GM08714 (cell line): ENCODE results near the gene VMP1.
"Not testable (repeated sequence)": the region's sequence is repeated elsewhere in the genome, so short reads cannot be mapped to it uniquely, and the experiment has no call there.

Source experiments
- H3K4me3 ChIP-seq: fragments of 200-500 bp; sonication (Bioruptor generic); 2 replicates; pipeline ENCODE4 v1.5.1; 2014; ENCODE audit warnings: mild to moderate bottlenecking, low read length, inconsistent platforms
- ZNF274 ChIP-seq: IDR thresholded peaks from 2 replicates; pipeline ENCODE4 v1.6.1; 2012; ENCODE audit warnings: mild to moderate bottlenecking, low read depth, low read length

VMP1 gene

DNA sequence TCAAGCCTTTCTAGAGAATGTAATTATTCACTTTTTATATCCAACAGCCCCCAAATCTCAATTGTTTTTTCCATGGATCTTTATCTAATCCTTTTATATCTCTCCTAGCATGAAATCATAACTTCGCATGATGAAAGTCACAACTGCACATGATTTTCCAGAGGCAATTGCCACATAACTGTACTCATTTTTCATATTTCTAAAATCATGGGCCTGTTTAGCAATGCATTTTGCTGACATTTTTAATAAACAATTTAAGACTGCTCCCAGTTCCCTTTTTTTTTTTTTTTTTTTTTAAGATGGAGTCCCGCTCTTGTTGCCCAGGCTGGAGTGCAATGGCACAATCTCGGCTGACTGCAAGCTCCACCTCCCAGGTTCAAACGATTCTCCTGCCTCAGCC lies 83.5 kb downstream of the VMP1 start:
- no peak for TF ChIP-seq ZNF274
- no peak overlapping the region for H3K4me3 ChIP-seq

DNA sequence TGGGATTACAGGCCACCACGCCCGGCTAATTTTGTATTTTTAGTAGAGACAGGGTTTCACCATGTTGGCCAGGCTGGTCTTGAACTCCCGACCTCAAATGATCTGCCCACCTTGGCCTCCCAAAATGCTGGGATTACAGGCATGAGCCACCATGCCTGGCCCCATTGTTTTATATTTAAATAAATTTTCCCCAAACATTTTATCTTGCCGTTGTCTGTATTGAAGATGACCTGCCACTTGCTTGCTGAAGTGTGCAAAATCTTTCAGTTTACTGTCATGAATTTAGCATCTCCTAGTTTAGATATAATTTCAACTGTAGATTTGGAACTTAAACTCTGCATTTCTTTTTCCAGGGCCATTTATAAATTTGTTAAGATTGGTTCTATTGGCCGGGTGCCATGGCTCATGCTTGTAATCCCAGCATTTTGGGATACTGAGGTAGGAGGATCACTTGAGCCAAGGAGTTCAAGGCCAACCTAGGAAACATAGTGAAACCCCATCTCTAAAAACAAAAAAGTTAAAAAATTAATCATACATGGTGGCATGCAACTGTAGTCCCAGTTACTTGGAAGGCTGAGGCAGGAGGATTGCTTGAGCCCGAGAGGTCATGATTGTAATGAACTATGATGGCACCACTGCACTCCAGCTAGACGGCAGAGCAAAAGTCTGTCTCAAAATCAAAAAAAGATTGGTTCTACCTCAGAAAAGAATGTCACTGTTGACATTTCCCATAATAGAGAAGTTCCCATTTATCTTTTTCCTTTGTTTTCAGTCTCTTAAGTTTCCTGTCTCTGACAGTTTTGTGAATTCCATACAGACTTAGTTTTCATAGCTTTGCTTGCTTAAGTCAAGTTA lies 84.4 kb downstream of the VMP1 start:
- no peak overlapping the region for H3K4me3 ChIP-seq
- no peak for TF ChIP-seq ZNF274

DNA sequence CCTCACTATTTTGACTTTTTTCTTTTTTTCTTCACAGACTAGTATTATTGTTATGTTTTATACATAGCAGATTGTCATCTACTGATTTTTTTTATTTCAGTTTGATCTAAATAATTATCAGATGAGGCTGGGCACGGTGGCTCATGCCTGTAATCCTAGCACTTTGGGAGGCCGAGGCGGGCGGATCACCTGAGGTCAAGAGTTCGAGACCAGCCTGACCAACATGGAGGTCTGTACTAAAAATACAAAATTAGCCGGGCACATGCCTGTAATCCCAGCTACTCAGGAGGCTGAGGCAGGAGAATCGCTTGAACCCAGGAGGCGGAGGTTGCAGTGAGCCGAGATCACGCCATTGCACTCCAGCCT lies 85.0 kb downstream of the VMP1 start:
- H3K4me3 ChIP-seq = not testable (repeated sequence)

DNA sequence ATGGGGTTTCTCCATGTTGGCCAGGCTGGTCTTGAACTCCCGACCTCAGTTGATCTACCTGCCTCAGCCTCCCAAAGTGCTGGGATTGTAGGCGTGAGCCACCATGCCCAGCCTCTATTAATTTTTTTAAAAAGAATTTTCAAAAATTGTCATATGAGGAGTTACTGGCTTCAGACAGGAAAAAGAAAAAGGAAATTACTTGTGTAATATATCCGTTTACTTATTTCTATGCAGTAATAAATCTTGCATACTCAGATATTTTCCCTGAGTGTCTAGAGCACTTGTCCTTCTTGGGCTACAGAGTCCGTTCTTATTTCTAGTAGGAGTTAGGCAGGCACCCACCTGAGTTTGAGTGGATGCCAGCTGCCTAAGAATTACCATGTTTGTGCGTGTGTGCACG lies 85.8 kb downstream of the VMP1 start:
- no peak for TF ChIP-seq ZNF274
- no peak overlapping the region for H3K4me3 ChIP-seq

DNA sequence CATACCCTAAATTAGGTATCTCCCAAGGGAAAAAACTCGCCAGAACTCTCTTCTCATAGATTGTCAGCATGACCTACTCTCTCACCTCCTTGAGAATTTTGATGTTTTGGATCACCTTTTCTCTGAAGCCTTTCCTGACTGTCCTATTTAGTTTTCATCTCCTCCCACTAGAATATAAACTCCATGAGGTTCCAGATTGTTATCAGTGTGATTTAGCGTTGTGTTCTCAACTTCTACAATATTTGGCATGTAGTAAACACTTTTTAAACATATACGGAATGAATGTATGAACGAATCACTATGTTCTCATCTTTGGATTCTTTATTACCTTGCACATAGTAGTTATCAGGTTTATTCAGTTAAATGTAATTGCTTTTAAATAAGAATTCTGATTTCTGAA lies 88.7 kb downstream of the VMP1 start:
- no peak for TF ChIP-seq ZNF274
- H3K4me3 ChIP-seq = no peak overlapping the region

DNA sequence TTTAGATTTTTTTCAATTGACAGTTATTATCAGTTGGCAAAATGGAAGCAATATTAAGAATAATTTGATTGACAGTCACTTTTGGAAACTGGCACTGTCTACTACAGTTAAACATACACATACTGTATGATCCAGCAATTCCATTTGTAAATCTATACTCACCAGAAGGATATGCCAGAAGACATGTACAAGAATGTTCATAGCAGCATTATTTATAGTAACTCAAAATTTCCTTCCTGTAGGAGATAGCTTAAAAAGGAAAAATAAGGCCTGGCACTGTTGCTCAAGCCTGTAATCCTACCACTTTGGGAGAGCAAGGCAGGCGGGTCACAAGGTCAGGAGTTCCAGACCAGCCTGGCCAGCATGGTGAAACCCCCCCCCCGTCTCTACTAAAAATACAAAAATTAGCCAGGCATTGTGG lies 89.3 kb downstream of the VMP1 start:
- TF ChIP-seq ZNF274 = no peak
- no peak overlapping the region for H3K4me3 ChIP-seq

DNA sequence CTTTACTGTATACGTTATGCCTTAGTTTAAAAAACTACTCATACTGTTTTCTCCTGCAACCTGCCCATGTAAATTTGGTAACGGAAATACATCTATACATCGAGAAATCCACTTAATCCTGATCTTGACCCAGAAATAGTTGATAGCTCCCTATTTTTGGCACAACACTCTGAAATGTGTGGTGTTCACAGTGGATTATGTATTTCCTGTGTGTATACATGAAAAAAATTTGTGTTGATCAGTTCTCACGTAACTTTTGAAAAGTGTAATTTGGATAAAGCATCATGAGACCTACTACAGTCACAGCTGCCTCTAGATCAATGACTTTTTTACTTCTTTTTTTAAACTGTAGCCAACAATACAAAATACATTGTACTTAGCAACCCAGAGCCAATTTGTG lies 90.7 kb downstream of the VMP1 start:
- no peak for TF ChIP-seq ZNF274
- H3K4me3 ChIP-seq = no peak overlapping the region

DNA sequence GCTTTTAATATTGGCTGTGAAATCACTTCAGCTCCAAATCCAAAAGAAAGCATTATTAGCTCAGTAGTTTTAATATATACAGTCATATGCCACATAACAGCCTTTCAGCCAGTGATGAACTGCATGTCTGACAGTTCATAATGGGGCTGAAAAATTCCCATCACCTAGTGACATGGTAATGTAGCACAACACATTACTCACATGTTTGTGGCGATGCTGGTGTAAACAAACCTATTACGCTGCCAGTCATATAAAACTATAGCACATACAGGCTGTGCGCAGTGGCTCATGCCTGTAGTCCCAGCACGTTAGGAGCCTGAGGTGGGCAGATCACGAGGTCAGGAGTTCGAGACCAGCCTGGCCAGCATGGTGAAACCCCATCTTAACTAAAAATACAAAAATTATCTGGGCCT lies 93.1 kb downstream of the VMP1 start:
- H3K4me3 ChIP-seq = no peak overlapping the region
- no peak for TF ChIP-seq ZNF274

DNA sequence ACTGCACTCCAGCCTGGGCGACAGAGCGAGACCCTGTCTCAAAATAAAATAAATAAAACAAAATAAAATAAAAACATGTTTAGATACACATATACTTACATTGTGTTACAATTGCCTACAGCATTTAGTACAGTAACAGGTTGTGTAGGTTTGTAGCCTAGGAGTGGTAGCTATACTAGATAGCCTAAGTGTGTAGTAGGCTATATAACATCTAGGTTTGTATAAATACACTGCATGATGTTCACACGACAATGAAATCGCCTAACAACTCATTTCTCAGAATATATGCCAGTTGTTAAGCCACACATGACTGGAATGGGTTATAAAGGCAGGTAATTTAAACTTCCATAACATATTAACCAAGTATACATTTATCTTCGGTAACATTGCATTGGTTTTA lies 94.7 kb downstream of the VMP1 start:
- no peak overlapping the region for H3K4me3 ChIP-seq
- no peak for TF ChIP-seq ZNF274

DNA sequence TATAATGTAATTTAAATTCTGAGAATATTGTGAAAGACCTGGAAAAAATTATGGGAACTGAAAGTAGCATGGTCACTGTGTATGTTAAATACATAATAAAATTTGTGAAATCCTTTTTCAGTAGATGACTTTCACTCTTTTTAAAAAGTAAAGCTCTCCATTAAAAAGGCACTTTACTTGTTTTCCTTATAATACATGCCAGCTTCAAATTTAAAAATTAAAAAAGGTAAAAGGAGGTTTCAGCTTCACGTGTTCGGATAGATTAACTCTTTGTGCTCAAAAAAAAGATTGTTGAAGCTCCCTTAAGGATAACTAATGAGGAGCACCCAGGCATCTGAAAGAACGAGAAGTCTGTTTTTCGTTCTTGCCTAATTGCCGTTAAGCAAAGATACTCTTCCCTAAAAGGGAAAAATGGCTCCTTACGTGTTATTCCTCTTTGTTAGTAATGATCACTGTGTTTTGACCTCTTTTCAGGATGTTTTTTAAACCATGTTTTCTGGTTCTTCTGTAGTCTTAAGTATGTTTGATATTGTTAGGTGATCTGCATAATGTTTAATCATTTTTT lies 97.5 kb downstream of the VMP1 start:
- H3K4me3 ChIP-seq = no peak overlapping the region; the same call in 1 of the 2 replicates
- TF ChIP-seq ZNF274 = no peak

DNA sequence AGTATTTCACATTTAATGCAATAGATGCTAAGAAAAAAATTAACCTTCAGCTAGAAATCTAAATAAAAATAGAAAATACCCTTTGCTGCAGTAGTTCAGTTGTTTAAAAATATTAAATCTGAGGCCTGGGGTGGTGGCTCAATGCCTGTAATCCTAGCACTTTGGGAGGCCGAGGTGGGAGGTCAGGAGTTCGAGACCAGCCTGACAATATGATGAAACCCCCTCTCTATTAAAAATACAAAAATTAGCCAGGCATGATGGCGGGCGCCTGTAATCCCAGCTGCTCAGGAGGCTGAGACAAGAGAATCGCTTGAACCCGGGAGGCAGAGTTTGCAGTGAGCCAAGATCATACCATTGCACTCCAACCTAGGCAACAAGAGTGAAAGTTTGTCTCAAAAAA lies 98.9 kb downstream of the VMP1 start:
- H3K4me3 ChIP-seq = not testable (repeated sequence)

DNA sequence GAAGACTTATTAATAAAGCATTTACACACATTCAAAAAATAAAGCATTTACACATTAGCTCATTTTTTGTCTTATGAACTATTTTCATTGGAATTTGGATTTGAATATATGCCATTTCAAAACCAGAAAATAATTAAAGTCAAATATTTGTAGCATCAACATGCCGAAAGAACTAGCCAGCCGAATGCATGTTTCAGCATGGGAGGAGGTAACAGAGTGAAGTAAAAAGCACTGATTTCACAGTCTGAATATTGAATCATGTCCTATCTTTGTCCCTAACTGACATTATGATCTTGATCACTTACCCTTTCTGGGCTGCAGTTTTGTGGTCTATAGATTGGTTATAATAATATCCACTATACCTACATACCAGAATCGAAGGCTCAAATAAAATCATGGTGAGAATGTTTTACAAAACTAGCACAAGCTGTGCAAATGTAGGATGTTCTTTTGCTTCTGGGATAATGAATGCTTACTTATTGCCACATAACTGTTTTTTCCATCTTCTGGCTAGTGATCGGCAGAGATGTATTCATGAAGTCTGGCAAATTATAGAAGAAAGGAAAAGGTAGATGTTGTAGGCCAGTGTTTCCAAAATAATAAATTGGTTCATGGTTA lies 100.5 kb downstream of the VMP1 start:
- H3K4me3 ChIP-seq = no peak overlapping the region
- no peak for TF ChIP-seq ZNF274

DNA sequence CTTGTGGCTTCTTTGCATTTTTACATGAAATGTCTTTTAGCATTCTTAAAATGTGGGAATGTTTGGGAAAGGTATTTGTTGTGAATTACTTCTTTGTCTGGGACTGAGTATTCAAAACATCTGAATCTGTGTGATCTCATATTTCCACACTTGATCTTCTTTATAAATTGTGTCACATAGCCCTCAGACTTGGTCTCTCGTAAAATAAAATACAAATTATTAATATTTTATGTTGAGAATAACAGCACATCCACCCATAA lies 103.4 kb downstream of the VMP1 start:
- no peak for TF ChIP-seq ZNF274

DNA sequence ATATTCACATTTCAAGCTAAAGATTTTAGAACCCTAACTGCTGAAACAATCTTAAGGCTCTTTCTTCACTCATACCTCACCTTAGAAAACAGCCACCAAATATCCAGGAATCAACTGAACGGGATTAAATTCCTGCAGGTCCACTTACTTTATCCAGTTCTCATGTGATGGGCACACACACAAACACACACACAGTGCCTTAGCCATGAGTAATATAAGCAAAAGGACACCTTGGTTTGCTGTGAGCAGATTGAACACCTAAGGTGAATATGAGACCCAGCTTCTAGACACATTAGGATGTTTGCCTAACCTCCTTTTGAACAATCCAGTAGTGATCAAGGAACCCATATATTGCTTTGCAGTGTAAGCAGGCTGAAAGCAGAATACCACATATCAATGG lies 103.8 kb downstream of the VMP1 start:
- no peak overlapping the region for H3K4me3 ChIP-seq
- TF ChIP-seq ZNF274 = no peak

More for the DNA sequence above, 103.4 kb downstream of the VMP1 start:
- no peak overlapping the region for H3K4me3 ChIP-seq

DNA sequence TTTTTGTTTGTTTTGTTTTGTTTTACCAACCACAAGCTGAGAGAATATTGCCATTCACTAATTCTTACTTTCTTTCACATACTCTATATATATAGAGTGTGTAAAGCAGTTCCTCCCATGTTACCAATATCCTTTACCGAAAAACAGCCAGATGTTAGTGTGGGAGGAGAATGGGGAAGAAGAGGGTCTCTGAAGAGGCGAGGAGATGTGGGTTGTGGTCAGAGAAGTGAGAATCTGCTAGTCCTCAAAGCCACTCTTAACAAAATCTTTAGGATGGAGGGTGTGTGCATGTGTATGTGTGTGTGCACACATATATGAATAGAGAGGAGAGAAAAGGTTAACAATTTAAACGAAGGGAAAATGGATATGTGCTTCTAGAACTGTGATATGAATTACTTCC lies 104.7 kb downstream of the VMP1 start:
- TF ChIP-seq ZNF274 = no peak
- no peak overlapping the region for H3K4me3 ChIP-seq

DNA sequence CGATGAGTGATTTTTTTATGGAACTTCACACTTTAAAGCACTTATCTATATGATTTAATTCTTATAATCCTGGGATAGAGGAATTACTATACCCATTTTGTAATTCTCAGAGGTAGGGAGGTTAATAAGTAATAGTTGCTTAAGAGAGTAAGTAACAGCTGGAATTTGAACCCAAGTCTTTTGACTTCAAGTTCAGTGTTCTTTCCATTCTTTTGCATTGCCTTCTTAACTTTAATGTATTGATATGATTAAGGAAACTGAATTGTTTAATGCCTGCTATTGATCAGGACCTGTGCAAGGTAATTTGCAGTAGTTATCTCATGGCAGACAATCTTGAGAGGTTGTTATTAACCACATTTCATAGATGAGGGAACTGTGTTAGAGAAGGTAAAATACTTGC lies 106.8 kb downstream of the VMP1 start:
- no peak for TF ChIP-seq ZNF274
- H3K4me3 ChIP-seq = no peak overlapping the region
